ENCODE measurements around the gene KCNMA1. TPM values are rescaled to one million over a fixed set of nuclear protein-coding genes. Genes with fewer than 3 reads are reported as not detected.

The KCNMA1 gene
- total RNA-seq, 1 donor = 77.8 TPM

- Histone ChIP-seq H3K36me3 (ENCODE audit: insufficient read depth, low read length) (no peaks in the 10 kb centered on the region), H3K79me2 (ENCODE audit: insufficient read depth, low read length) (no peaks in the 10 kb centered on the region), H2AFZ (ENCODE audit: low read length) (no peak overlapping the region), H3K4me3 (ENCODE audit: insufficient read depth, low read length) (no peak overlapping the region), H3K4me2 (ENCODE audit: insufficient read depth, low read length) (no peak overlapping the region), H3K4me1 (ENCODE audit: insufficient read depth, low read length) (peaks cover 8% of the 10 kb centered on the region), H3K27me3 (ENCODE audit: insufficient read depth, low read length) (no peaks in the 10 kb centered on the region), H3K27ac (ENCODE audit: low read depth, low read length) (no peak overlapping the region), H4K20me1 (ENCODE audit: insufficient read depth, low read length) (no peaks in the 10 kb centered on the region), H3K9me3 (ENCODE audit: low read depth, low read length) (no peaks in the 10 kb centered on the region)
- TF ChIP-seq, protein P1, sequence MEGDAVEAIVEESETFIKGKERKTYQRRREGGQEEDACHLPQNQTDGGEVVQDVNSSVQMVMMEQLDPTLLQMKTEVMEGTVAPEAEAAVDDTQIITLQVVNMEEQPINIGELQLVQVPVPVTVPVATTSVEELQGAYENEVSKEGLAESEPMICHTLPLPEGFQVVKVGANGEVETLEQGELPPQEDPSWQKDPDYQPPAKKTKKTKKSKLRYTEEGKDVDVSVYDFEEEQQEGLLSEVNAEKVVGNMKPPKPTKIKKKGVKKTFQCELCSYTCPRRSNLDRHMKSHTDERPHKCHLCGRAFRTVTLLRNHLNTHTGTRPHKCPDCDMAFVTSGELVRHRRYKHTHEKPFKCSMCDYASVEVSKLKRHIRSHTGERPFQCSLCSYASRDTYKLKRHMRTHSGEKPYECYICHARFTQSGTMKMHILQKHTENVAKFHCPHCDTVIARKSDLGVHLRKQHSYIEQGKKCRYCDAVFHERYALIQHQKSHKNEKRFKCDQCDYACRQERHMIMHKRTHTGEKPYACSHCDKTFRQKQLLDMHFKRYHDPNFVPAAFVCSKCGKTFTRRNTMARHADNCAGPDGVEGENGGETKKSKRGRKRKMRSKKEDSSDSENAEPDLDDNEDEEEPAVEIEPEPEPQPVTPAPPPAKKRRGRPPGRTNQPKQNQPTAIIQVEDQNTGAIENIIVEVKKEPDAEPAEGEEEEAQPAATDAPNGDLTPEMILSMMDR (IDR thresholded peaks at IDR 0.05; ENCODE audit: extremely low read depth, low read depth, low read length) = no peak
- DNase-seq (ENCODE audit: insufficient read length, low spot score, missing footprints) = no peak
These were observed 358.4 kb downstream of the KCNMA1 start for GRCh38 chr10:77279207-77279606.

DNA sequence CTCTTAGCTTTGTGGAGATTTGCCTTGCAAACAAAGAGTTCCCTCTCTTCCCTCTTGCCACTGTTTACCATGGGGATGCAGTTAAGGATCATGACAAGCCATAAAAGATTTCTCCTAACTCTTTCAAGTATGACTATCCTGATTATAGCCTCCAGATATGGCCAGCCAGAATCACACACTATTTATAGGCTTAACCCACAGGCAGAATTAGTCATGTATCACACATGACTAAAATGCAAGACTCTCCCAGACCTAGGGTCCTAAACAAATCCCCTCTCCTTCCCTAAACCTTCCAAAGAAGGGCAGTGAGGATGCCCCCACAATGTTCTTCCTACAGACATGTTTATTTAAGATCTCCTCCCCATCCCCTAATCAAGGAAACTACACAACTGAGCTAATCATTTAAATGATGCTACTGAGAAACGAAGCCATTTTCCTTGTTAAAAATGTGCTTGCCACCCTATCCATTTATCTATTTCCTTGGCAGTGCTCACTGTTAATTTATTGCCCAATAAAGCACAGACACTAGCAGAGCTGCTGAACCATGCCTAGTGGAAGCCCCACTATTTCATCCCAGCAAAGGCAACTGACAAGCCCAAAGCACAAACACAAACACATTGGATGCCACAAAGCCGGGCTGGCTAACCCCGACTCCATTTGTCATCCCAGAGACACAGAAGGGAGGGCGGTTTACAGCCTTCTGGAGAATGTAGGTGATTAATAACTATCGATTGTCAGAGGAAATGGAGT is 363.4 kb downstream of the KCNMA1 start:
- H4K20me1 ChIP-seq (ENCODE audit: insufficient read depth, low read length) = no peaks in the 10 kb centered on the region
- peak overlapping the region; percentile 83 for H2AFZ ChIP-seq (ENCODE audit: low read length)
- H3K27ac ChIP-seq (ENCODE audit: low read depth, low read length) = peak overlapping the region; percentile 85
- H3K4me3 ChIP-seq (ENCODE audit: insufficient read depth, low read length) = no peak overlapping the region
- H3K27me3 ChIP-seq (ENCODE audit: insufficient read depth, low read length) = no peaks in the 10 kb centered on the region
- peaks cover 21% of the 10 kb centered on the region for H3K4me1 ChIP-seq (ENCODE audit: insufficient read depth, low read length)
- H3K4me2 ChIP-seq (ENCODE audit: insufficient read depth, low read length) = peak overlapping the region; percentile 66
- TF ChIP-seq, protein P1 (IDR thresholded peaks at IDR 0.05; ENCODE audit: extremely low read depth, low read depth, low read length) = no peak
- no peaks in the 10 kb centered on the region for H3K9me3 ChIP-seq (ENCODE audit: low read depth, low read length)
- peak; percentile 58 for DNase-seq (ENCODE audit: insufficient read length, low spot score, missing footprints)
- H3K79me2 ChIP-seq (ENCODE audit: insufficient read depth, low read length) = no peaks in the 10 kb centered on the region
- H3K36me3 ChIP-seq (ENCODE audit: insufficient read depth, low read length) = no peaks in the 10 kb centered on the region

DNA sequence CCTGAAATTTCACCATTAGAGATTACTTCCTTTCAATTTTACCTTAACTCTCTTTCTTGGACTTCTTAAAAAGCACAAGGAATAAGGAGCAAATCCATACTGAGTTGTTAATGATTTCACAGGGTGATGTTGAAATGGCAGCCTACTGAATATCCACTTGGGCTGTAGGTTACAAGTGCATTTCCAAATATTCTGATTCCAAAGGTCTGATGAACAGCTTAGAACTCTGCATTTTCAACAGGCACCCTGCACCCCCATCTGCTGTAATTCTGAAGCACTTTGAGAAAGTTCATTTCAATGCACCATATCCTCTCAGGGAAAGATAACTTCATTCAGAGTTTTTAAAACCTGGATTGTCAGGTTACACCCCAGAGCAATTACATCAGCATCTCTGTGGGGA is 368.4 kb downstream of the KCNMA1 start:
- DNase-seq (ENCODE audit: insufficient read length, low spot score, missing footprints) = no peak
- H2AFZ ChIP-seq (ENCODE audit: low read length) = no peak overlapping the region
- H3K4me1 ChIP-seq (ENCODE audit: insufficient read depth, low read length) = peaks cover 28% of the 10 kb centered on the region

GRCh38 chr10:77268721-77269120 is 368.9 kb downstream of the KCNMA1 start:
- no peak for DNase-seq (ENCODE audit: insufficient read length, low spot score, missing footprints)
- Histone ChIP-seq H3K27ac (ENCODE audit: low read depth, low read length) (no peak overlapping the region), H3K27me3 (ENCODE audit: insufficient read depth, low read length) (no peaks in the 10 kb centered on the region), H3K36me3 (ENCODE audit: insufficient read depth, low read length) (no peaks in the 10 kb centered on the region), H3K4me1 (ENCODE audit: insufficient read depth, low read length) (peaks cover 23% of the 10 kb centered on the region), H4K20me1 (ENCODE audit: insufficient read depth, low read length) (no peaks in the 10 kb centered on the region), H2AFZ (ENCODE audit: low read length) (no peak overlapping the region), H3K4me3 (ENCODE audit: insufficient read depth, low read length) (no peak overlapping the region), H3K79me2 (ENCODE audit: insufficient read depth, low read length) (no peaks in the 10 kb centered on the region), H3K9me3 (ENCODE audit: low read depth, low read length) (no peaks in the 10 kb centered on the region), H3K4me2 (ENCODE audit: insufficient read depth, low read length) (no peak overlapping the region)
- TF ChIP-seq, protein P1 (IDR thresholded peaks at IDR 0.05; ENCODE audit: extremely low read depth, low read depth, low read length) = no peak

More for the DNA sequence above, 368.4 kb downstream of the KCNMA1 start:
- no peaks in the 10 kb centered on the region for H4K20me1 ChIP-seq (ENCODE audit: insufficient read depth, low read length)
- no peak overlapping the region for H3K4me2 ChIP-seq (ENCODE audit: insufficient read depth, low read length)
- H3K36me3 ChIP-seq (ENCODE audit: insufficient read depth, low read length) = no peaks in the 10 kb centered on the region
- H3K27me3 ChIP-seq (ENCODE audit: insufficient read depth, low read length) = no peaks in the 10 kb centered on the region
- H3K79me2 ChIP-seq (ENCODE audit: insufficient read depth, low read length) = no peaks in the 10 kb centered on the region
- H3K9me3 ChIP-seq (ENCODE audit: low read depth, low read length) = no peaks in the 10 kb centered on the region
- TF ChIP-seq, protein P1 (IDR thresholded peaks at IDR 0.05; ENCODE audit: extremely low read depth, low read depth, low read length) = no peak
- no peak overlapping the region for H3K4me3 ChIP-seq (ENCODE audit: insufficient read depth, low read length)
- no peak overlapping the region for H3K27ac ChIP-seq (ENCODE audit: low read depth, low read length)

Measured in osteoblast (primary cell).